Measurements from ENCODE around the gene HECTD2. TPM values are rescaled to one million over a fixed set of nuclear protein-coding genes. Genes with fewer than 3 reads are reported as not detected.

Gene HECTD2
- total RNA-seq, 1 donor from 2014 or later: 10.4 TPM

- no peaks in the 10 kb centered on the region for H3K27me3 ChIP-seq (ENCODE audit: control insufficient read depth, insufficient read depth, low read length)
- no peaks in the 10 kb centered on the region for H3K36me3 ChIP-seq (ENCODE audit: control insufficient read depth, insufficient read depth, low read length)
- DNase-seq (ENCODE audit: low read depth): no peak
- no peak overlapping the region for H3K4me3 ChIP-seq (ENCODE audit: low read depth, low read length)
- TF ChIP-seq CTCF (IDR thresholded peaks at IDR 0.05; ENCODE audit: insufficient read depth, low read length, poor library complexity, severe bottlenecking): no peak
Observed at GRCh38 chr10:91514787-91515186, 104.6 kb downstream of the HECTD2 start.

- TF ChIP-seq CTCF (IDR thresholded peaks at IDR 0.05; ENCODE audit: insufficient read depth, low read length, poor library complexity, severe bottlenecking): no peak
- no peak for DNase-seq (ENCODE audit: low read depth)
- Histone ChIP-seq H3K4me3 (ENCODE audit: low read depth, low read length) (no peak overlapping the region), H3K27me3 (ENCODE audit: control insufficient read depth, insufficient read depth, low read length) (no peaks in the 10 kb centered on the region), H3K36me3 (ENCODE audit: control insufficient read depth, insufficient read depth, low read length) (no peaks in the 10 kb centered on the region)
Observed at GRCh38 chr10:91517394-91517793, 107.2 kb downstream of the HECTD2 start.

- DNase-seq (ENCODE audit: low read depth): no peak
- Histone ChIP-seq H3K36me3 (ENCODE audit: control insufficient read depth, insufficient read depth, low read length) (no peaks in the 10 kb centered on the region), H3K27me3 (ENCODE audit: control insufficient read depth, insufficient read depth, low read length) (no peaks in the 10 kb centered on the region), H3K4me3 (ENCODE audit: low read depth, low read length) (no peak overlapping the region)
- TF ChIP-seq CTCF (IDR thresholded peaks at IDR 0.05; ENCODE audit: insufficient read depth, low read length, poor library complexity, severe bottlenecking): no peak
Observed at GRCh38 chr10:91519899-91520514, 109.9 kb downstream of the HECTD2 start.

GRCh38 chr10:91520661-91521060, 110.5 kb downstream of the HECTD2 start:
- DNase-seq (ENCODE audit: low read depth): no peak
- Histone ChIP-seq H3K36me3 (ENCODE audit: control insufficient read depth, insufficient read depth, low read length) (no peaks in the 10 kb centered on the region), H3K4me3 (ENCODE audit: low read depth, low read length) (no peak overlapping the region), H3K27me3 (ENCODE audit: control insufficient read depth, insufficient read depth, low read length) (no peaks in the 10 kb centered on the region)
- no peak for TF ChIP-seq CTCF (IDR thresholded peaks at IDR 0.05; ENCODE audit: insufficient read depth, low read length, poor library complexity, severe bottlenecking)

GRCh38 chr10:91521439-91521838, 111.3 kb downstream of the HECTD2 start:
- no peak overlapping the region for H3K4me3 ChIP-seq (ENCODE audit: low read depth, low read length)
- DNase-seq (ENCODE audit: low read depth): no peak

More at GRCh38 chr10:91521439-91521838, 111.3 kb downstream of the HECTD2 start:
- Histone ChIP-seq H3K36me3 (ENCODE audit: control insufficient read depth, insufficient read depth, low read length) (no peaks in the 10 kb centered on the region), H3K27me3 (ENCODE audit: control insufficient read depth, insufficient read depth, low read length) (no peaks in the 10 kb centered on the region)
- TF ChIP-seq CTCF (IDR thresholded peaks at IDR 0.05; ENCODE audit: insufficient read depth, low read length, poor library complexity, severe bottlenecking): no peak

Measured in kidney epithelial cell (primary cell).